SK-N-SH treated with all-trans-retinoic acid at 6 μM for 48 hours (cell line): ENCODE results near the gene PLEKHO1.

Experiments used
- ARNTL ChIP-seq: fragments of 450-650 bp; formaldehyde crosslinking; IDR thresholded peaks from 2 replicates; pipeline ENCODE4 v1.5.0; 2020; ENCODE audit warnings: low read depth, mild to moderate bottlenecking, moderate library complexity, borderline replicate concordance
- BACH2 ChIP-seq: fragments of 250-450 bp; sonication (Bioruptor Pico); IDR thresholded peaks from 2 replicates; pipeline ENCODE4 v1.9.0; 2021; ENCODE audit warnings: mild to moderate bottlenecking, borderline replicate concordance
- CSDC2 ChIP-seq: fragments of 250-450 bp; sonication (Bioruptor Pico); IDR thresholded peaks from 2 replicates; pipeline ENCODE4 v1.5.0; 2020; ENCODE audit warnings: mild to moderate bottlenecking, moderate library complexity
- GLIS3 ChIP-seq: fragments of 250-450 bp; sonication (Bioruptor Pico); IDR thresholded peaks from 2 replicates; pipeline ENCODE4 v1.5.0; 2020; ENCODE audit warnings: mild to moderate bottlenecking, moderate library complexity
- ZC3H10 ChIP-seq: fragments of 250-450 bp; sonication (Bioruptor Pico); IDR thresholded peaks from 2 replicates; pipeline ENCODE4 v1.5.1; 2021; ENCODE audit warnings: mild to moderate bottlenecking, moderate library complexity
- ZFP3 ChIP-seq: fragments of 250-450 bp; sonication (Bioruptor Pico); IDR thresholded peaks from 2 replicates; pipeline ENCODE4 v1.5.0; 2020; ENCODE audit warnings: mild to moderate bottlenecking, moderate library complexity
- ZFP30 ChIP-seq: fragments of 450-650 bp; formaldehyde crosslinking; IDR thresholded peaks from 2 replicates; pipeline ENCODE4 v1.5.0; 2022; ENCODE audit warnings: mild to moderate bottlenecking, moderate library complexity
- ZNF565 ChIP-seq: fragments of 450-650 bp; formaldehyde crosslinking; conservative IDR thresholded peaks from 2 replicates; pipeline ENCODE4 v1.5.0; 2020; ENCODE audit warnings: low read depth, mild to moderate bottlenecking, moderate library complexity
- TF ChIP-seq, protein P1 (sequence below): fragments of 250-450 bp; sonication (Bioruptor Pico); IDR thresholded peaks from 2 replicates; pipeline ENCODE4 v1.8.0; 2021; ENCODE audit warnings: low read depth, mild to moderate bottlenecking, moderate library complexity, borderline replicate concordance
- TF ChIP-seq, protein P2 (sequence below): fragments of 250-450 bp; sonication (Bioruptor Pico); IDR thresholded peaks from 2 replicates; pipeline ENCODE4 v1.5.1; 2020; ENCODE audit warnings: low read depth, mild to moderate bottlenecking, moderate library complexity
- TF ChIP-seq, protein P3 (sequence below): fragments of 250-450 bp; sonication (Bioruptor Pico); IDR thresholded peaks from 2 replicates; pipeline ENCODE4 v1.8.0; 2020; ENCODE audit warnings: mild to moderate bottlenecking, moderate library complexity, borderline replicate concordance
- TF ChIP-seq, protein P4 (sequence below): fragments of 250-450 bp; sonication (Bioruptor Pico); IDR thresholded peaks from 2 replicates; pipeline ENCODE4 v1.5.0; 2020; ENCODE audit warnings: mild to moderate bottlenecking, moderate library complexity
- TF ChIP-seq, protein P5 (sequence below): fragments of 250-450 bp; sonication (Bioruptor Pico); IDR thresholded peaks from 2 replicates; pipeline ENCODE4 v1.5.1; 2021; ENCODE audit warnings: mild to moderate bottlenecking, moderate library complexity

DNA sequence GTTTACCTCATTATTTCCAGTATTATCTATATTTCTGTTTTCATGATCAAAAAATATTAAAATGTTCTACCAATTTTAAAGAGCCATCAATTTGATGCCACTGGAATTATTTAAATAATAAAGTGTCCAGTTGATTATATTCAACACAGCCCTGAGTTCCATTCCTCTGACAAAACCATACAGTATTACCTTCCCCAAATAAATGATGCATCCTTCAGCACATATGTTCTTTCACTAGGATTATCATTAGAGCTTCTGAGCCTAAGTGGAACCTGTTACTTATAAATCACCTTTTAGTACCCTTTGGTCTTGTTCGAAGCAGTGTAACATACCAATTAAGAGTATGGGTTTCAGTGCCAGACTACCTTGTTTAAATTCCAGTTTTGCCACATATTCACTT is 17.3 kb upstream of the PLEKHO1 start:
- TF ChIP-seq ZFP3 (CRISPR knock-in tag) (no peak), GLIS3 (no peak), ZNF565 (no peak), ARNTL (CRISPR knock-in tag) (no peak), ZC3H10 (CRISPR knock-in tag) (no peak), CSDC2 (CRISPR knock-in tag) (no peak), BACH2 (CRISPR knock-in tag) (no peak), ZFP30 (CRISPR knock-in tag) (no peak)
- TF ChIP-seq, protein P1, sequence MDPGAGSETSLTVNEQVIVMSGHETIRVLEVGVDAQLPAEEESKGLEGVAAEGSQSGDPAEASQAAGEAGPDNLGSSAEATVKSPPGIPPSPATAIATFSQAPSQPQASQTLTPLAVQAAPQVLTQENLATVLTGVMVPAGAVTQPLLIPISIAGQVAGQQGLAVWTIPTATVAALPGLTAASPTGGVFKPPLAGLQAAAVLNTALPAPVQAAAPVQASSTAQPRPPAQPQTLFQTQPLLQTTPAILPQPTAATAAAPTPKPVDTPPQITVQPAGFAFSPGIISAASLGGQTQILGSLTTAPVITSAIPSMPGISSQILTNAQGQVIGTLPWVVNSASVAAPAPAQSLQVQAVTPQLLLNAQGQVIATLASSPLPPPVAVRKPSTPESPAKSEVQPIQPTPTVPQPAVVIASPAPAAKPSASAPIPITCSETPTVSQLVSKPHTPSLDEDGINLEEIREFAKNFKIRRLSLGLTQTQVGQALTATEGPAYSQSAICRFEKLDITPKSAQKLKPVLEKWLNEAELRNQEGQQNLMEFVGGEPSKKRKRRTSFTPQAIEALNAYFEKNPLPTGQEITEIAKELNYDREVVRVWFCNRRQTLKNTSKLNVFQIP: no peak
- TF ChIP-seq, protein P2, sequence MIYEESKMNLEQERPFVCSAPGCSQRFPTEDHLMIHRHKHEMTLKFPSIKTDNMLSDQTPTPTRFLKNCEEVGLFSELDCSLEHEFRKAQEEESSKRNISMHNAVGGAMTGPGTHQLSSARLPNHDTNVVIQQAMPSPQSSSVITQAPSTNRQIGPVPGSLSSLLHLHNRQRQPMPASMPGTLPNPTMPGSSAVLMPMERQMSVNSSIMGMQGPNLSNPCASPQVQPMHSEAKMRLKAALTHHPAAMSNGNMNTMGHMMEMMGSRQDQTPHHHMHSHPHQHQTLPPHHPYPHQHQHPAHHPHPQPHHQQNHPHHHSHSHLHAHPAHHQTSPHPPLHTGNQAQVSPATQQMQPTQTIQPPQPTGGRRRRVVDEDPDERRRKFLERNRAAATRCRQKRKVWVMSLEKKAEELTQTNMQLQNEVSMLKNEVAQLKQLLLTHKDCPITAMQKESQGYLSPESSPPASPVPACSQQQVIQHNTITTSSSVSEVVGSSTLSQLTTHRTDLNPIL (CRISPR knock-in tag): no peak
- TF ChIP-seq, protein P3, sequence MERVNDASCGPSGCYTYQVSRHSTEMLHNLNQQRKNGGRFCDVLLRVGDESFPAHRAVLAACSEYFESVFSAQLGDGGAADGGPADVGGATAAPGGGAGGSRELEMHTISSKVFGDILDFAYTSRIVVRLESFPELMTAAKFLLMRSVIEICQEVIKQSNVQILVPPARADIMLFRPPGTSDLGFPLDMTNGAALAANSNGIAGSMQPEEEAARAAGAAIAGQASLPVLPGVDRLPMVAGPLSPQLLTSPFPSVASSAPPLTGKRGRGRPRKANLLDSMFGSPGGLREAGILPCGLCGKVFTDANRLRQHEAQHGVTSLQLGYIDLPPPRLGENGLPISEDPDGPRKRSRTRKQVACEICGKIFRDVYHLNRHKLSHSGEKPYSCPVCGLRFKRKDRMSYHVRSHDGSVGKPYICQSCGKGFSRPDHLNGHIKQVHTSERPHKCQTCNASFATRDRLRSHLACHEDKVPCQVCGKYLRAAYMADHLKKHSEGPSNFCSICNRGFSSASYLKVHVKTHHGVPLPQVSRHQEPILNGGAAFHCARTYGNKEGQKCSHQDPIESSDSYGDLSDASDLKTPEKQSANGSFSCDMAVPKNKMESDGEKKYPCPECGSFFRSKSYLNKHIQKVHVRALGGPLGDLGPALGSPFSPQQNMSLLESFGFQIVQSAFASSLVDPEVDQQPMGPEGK (CRISPR knock-in tag): no peak
- TF ChIP-seq, protein P4, sequence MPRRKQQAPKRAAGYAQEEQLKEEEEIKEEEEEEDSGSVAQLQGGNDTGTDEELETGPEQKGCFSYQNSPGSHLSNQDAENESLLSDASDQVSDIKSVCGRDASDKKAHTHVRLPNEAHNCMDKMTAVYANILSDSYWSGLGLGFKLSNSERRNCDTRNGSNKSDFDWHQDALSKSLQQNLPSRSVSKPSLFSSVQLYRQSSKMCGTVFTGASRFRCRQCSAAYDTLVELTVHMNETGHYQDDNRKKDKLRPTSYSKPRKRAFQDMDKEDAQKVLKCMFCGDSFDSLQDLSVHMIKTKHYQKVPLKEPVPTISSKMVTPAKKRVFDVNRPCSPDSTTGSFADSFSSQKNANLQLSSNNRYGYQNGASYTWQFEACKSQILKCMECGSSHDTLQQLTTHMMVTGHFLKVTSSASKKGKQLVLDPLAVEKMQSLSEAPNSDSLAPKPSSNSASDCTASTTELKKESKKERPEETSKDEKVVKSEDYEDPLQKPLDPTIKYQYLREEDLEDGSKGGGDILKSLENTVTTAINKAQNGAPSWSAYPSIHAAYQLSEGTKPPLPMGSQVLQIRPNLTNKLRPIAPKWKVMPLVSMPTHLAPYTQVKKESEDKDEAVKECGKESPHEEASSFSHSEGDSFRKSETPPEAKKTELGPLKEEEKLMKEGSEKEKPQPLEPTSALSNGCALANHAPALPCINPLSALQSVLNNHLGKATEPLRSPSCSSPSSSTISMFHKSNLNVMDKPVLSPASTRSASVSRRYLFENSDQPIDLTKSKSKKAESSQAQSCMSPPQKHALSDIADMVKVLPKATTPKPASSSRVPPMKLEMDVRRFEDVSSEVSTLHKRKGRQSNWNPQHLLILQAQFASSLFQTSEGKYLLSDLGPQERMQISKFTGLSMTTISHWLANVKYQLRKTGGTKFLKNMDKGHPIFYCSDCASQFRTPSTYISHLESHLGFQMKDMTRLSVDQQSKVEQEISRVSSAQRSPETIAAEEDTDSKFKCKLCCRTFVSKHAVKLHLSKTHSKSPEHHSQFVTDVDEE (CRISPR knock-in tag): no peak
- TF ChIP-seq, protein P5, sequence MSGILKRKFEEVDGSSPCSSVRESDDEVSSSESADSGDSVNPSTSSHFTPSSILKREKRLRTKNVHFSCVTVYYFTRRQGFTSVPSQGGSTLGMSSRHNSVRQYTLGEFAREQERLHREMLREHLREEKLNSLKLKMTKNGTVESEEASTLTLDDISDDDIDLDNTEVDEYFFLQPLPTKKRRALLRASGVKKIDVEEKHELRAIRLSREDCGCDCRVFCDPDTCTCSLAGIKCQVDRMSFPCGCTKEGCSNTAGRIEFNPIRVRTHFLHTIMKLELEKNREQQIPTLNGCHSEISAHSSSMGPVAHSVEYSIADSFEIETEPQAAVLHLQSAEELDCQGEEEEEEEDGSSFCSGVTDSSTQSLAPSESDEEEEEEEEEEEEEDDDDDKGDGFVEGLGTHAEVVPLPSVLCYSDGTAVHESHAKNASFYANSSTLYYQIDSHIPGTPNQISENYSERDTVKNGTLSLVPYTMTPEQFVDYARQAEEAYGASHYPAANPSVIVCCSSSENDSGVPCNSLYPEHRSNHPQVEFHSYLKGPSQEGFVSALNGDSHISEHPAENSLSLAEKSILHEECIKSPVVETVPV: no peak
